ENCODE measurements around the gene NSUN3. TPM values are rescaled to one million over a fixed set of nuclear protein-coding genes. Genes with fewer than 3 reads are reported as not detected.
A peak's percentile ranks its signal among the peaks of the same experiment; 100 is the strongest.
"Not testable (repeated sequence)": the region's sequence is repeated elsewhere in the genome, so short reads cannot be mapped to it uniquely, and the experiment has no call there.

The NSUN3 gene
- total RNA-seq, 1 experiment from 2014 or later = 10.1 TPM

- DNase-seq = no peak
- intact Hi-C loops (cut with micrococcal nuclease; ENCODE audit: unreplicated experiment) = no loop called here
- Mint-ChIP-seq H3K4me3 (ENCODE audit: low read depth, unreplicated experiment) (no peak overlapping the region), H3K4me1 (ENCODE audit: low read depth, unreplicated experiment) (no peaks in the 10 kb centered on the region), H3K27ac (ENCODE audit: unreplicated experiment) (peak overlapping the region; percentile 83), H3K27me3 (ENCODE audit: unreplicated experiment) (no peaks in the 10 kb centered on the region), H3K9me3 (ENCODE audit: low read depth, unreplicated experiment) (no peaks in the 10 kb centered on the region), H3K36me3 (ENCODE audit: insufficient read depth, unreplicated experiment) (peaks cover 10% of the 10 kb centered on the region)
- no TSS peak for BruUV-seq (replicated peaks)
- TF ChIP-seq CTCF (IDR thresholded peaks at IDR 0.05; ENCODE audit: unreplicated experiment) = no peak
- CTCF ChIA-PET = no interaction called here
Observed at GRCh38 chr3:94043285-94043684, 19.6 kb upstream of the NSUN3 start.

GRCh38 chr3:94044100-94044936 is 18.5 kb upstream of the NSUN3 start:
- H3K9me3 Mint-ChIP-seq (ENCODE audit: low read depth, unreplicated experiment); CTCF ChIA-PET; H3K27me3 Mint-ChIP-seq (ENCODE audit: unreplicated experiment); H3K4me3 Mint-ChIP-seq (ENCODE audit: low read depth, unreplicated experiment); BruUV-seq (replicated peaks); DNase-seq; H3K4me1 Mint-ChIP-seq (ENCODE audit: low read depth, unreplicated experiment); intact Hi-C loops (cut with micrococcal nuclease; ENCODE audit: unreplicated experiment): not testable (repeated sequence)
- peaks cover 10% of the 10 kb centered on the region for H3K36me3 Mint-ChIP-seq (ENCODE audit: insufficient read depth, unreplicated experiment)
- peak overlapping the region; percentile 83 for H3K27ac Mint-ChIP-seq (ENCODE audit: unreplicated experiment)

GRCh38 chr3:94046533-94046932 is 16.3 kb upstream of the NSUN3 start:
- Mint-ChIP-seq H3K36me3 (ENCODE audit: insufficient read depth, unreplicated experiment) (peaks cover 10% of the 10 kb centered on the region), H3K4me3 (ENCODE audit: low read depth, unreplicated experiment) (no peak overlapping the region), H3K27ac (ENCODE audit: unreplicated experiment) (no peak overlapping the region), H3K4me1 (ENCODE audit: low read depth, unreplicated experiment) (no peaks in the 10 kb centered on the region), H3K27me3 (ENCODE audit: unreplicated experiment) (no peaks in the 10 kb centered on the region), H3K9me3 (ENCODE audit: low read depth, unreplicated experiment) (no peaks in the 10 kb centered on the region)
- BruUV-seq (replicated peaks) = no TSS peak
- CTCF ChIA-PET = no interaction called here
- no peak for TF ChIP-seq CTCF (IDR thresholded peaks at IDR 0.05; ENCODE audit: unreplicated experiment)
- DNase-seq = no peak
- intact Hi-C loops (cut with micrococcal nuclease; ENCODE audit: unreplicated experiment) = no loop called here

- intact Hi-C loops (cut with micrococcal nuclease; ENCODE audit: unreplicated experiment) = no loop called here
Observed at GRCh38 chr3:94049267-94049666, 13.6 kb upstream of the NSUN3 start.

More at GRCh38 chr3:94049267-94049666, 13.6 kb upstream of the NSUN3 start:
- Mint-ChIP-seq H3K36me3 (ENCODE audit: insufficient read depth, unreplicated experiment) (peaks cover under 1% of the 10 kb centered on the region), H3K4me3 (ENCODE audit: low read depth, unreplicated experiment) (no peak overlapping the region), H3K9me3 (ENCODE audit: low read depth, unreplicated experiment) (no peaks in the 10 kb centered on the region), H3K27me3 (ENCODE audit: unreplicated experiment) (no peaks in the 10 kb centered on the region), H3K4me1 (ENCODE audit: low read depth, unreplicated experiment) (no peaks in the 10 kb centered on the region), H3K27ac (ENCODE audit: unreplicated experiment) (no peak overlapping the region)
- DNase-seq = no peak
- no TSS peak for BruUV-seq (replicated peaks)
- no peak for TF ChIP-seq CTCF (IDR thresholded peaks at IDR 0.05; ENCODE audit: unreplicated experiment)
- CTCF ChIA-PET = no interaction called here
